Rectal smooth muscle tissue (tissue), 1 donor: ENCODE measurements around the gene AK1.
A peak's percentile ranks its signal among the peaks of the same experiment; 100 is the strongest.

Experiments used
- H3K27ac ChIP-seq: one replicate; pipeline ENCODE4 v1.7.0; 2013; ENCODE audit warnings: low read depth, low read length, inconsistent platforms
- H3K27me3 ChIP-seq: one replicate; pipeline ENCODE4 v1.7.0; 2013; ENCODE audit warnings: low read length; ENCODE audit not compliant: control insufficient read depth, insufficient read depth
- H3K36me3 ChIP-seq: one replicate; pipeline ENCODE4 v1.7.0; 2013; ENCODE audit warnings: low read length; ENCODE audit not compliant: control insufficient read depth, insufficient read depth
- H3K4me1 ChIP-seq: one replicate; pipeline ENCODE4 v1.7.0; 2013; ENCODE audit warnings: low read length; ENCODE audit not compliant: control insufficient read depth, insufficient read depth
- H3K4me3 ChIP-seq: one replicate; pipeline ENCODE4 v1.7.0; 2013; ENCODE audit warnings: low read length
- H3K9ac ChIP-seq: one replicate; pipeline ENCODE4 v1.7.0; 2013; ENCODE audit warnings: low read length

Gene AK1

DNA sequence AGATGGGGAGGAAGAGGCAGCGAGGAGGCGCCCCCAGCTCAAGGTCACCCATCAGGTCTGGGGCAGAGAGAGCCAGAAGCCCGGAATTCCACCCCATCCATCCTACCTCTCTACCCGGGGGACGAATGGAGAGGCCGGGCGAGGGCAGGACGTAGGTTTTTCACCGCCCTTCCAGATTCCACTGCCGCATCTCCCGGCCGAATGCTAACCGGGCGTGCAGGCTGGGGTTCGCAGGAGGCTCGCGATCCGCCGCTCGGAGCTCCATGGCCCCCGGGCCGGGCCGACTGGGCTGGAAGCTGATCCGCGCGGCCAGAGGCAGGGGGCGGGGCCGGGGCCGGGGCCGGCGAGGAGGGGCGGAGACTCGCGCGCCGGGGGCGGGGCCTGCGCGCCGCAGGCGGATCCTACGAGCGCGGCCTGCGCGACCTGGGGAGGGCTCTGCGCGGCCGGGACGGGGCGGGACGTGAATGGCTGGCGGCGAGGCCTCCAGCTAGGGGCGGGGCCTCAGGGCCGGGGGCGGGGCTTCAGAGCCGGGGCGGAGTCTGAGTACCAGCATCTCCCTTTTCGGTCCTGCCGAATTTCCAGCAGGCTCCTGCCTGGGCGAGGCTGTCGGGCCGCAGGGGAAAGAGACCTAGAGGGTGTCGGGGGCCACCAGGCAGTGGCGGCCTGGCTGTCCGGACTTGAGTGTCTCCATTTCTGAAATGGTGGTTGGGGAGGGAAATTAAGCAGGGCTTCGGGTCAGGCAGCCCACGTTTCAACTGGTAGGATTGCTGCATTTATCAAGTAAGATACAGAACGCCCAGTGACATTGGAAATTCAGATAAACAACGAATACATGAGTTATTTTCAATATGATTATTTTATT lies 39.5 kb upstream of the AK1 start, which contains the start of gene ST6GALNAC4:
Gene ST6GALNAC4, minus strand, starts transcription at position 322 of the 862 bp plus-strand sequence. CDS start 622 bp downstream, outside the sequence.
- Histone ChIP-seq H3K27me3 (peaks cover 2% of the 10 kb centered on the region), H3K4me3 (peak within 1 kb of the TSS; percentile 85), H3K27ac (peak within 1 kb of the TSS; percentile 71), H3K9ac (peak within 1 kb of the TSS; percentile 43), H3K4me1 (peaks cover 13% of the 10 kb centered on the region), H3K36me3 (peaks cover 4% of the 10 kb centered on the region)

DNA sequence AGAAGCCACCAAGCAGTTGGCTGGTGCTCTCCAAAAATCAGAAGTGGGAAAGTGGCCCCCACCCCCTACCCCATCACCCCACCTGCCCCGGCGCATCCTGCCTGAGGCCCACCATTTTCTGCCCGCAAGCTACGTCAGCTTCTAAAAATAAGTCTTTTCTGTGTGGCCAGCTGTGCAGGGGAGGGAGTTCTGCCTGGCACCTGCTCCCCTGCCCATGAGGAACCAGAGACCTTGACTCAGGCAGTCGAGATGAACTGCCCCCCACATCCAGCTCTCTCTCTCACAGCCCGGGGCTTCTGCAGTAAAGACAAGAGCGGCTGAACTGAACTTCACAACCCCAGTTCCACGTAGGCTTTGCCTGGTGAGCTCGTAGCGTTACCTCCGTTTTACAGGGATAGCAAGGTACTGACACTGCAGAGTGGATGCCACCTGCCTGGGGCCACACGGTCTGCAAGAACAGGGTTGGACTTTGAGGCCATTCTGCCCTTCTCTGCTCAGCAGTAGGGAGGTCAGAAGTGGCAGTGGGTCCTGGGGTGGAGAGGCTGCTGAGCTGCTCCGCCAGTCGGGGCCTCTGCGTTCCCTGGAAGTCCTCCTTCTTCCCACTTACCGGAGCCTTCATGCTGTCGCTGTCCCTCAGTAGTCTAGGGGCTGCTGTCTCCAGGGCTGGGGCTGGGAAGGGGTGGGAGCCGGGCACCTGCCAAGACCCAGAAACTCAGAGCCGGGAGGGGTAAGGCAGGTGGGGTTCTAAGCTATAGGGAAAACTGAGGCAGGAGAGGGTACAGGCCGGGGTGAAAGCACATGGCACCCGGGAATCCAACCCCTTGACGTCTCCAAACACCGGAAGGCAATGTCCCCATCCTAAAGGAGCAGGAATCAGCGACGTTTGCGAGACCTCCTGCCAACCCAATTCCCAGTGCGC lies 38.6 kb upstream of the AK1 start:
- Histone ChIP-seq H3K9ac (peak overlapping the region; percentile 43), H3K27me3 (no peaks in the 10 kb centered on the region), H3K36me3 (peaks cover 6% of the 10 kb centered on the region), H3K27ac (no peak overlapping the region), H3K4me3 (peak overlapping the region; percentile 85), H3K4me1 (peaks cover 13% of the 10 kb centered on the region)

GRCh38 chr9:127915325-127915752 lies 37.9 kb upstream of the AK1 start:
- H3K36me3 ChIP-seq: peaks cover 9% of the 10 kb centered on the region
- H3K27ac ChIP-seq: no peak overlapping the region
- H3K27me3 ChIP-seq: no peaks in the 10 kb centered on the region
- H3K4me1 ChIP-seq: peaks cover 13% of the 10 kb centered on the region
- H3K4me3 ChIP-seq: no peak overlapping the region
- H3K9ac ChIP-seq: no peak overlapping the region

DNA sequence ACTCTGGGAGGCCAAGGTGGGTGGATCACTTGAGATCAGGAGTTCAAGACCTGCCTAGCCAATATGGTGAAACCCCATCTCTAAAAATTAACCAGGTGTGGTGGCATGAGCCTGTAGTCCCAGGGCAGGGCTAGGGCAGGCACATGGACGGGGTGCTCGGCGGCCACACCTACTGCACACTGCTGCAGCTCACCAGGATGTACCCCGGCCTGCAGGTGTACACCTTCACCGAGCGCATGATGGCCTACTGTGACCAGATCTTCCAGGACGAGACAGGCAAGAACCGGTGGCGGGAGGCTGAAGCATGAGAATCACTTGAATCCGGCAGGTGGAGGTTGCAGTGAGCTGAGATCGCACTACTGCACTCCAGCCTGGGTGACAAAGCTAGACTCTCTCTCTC lies 36.2 kb upstream of the AK1 start:
- Histone ChIP-seq H3K4me1 (peaks cover 13% of the 10 kb centered on the region), H3K27me3 (no peaks in the 10 kb centered on the region), H3K36me3 (peaks cover 9% of the 10 kb centered on the region), H3K4me3 (no peak overlapping the region), H3K27ac (no peak overlapping the region), H3K9ac (no peak overlapping the region)

DNA sequence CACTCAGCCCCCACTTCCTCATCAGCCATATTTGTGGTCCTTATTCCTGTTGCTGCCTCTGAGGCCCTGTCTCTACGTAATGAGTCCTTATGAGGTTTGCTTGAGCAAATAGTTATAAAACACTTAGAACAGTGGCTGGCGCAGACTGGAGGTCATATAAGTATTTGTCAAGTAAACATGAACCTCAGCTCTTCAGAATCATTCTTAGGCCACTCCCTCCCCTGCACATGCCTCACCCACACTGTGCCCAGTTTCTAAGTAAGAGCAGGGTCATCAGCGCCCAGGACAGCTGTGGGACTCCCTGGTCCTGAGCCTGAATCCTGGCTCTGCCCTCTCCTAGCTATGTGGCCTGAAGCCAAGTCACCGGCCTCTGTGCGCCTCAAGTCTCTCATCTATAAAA lies 35.4 kb upstream of the AK1 start:
- Histone ChIP-seq H3K27ac (no peak overlapping the region), H3K36me3 (peaks cover 9% of the 10 kb centered on the region), H3K9ac (no peak overlapping the region), H3K4me3 (no peak overlapping the region), H3K27me3 (no peaks in the 10 kb centered on the region), H3K4me1 (peaks cover 9% of the 10 kb centered on the region)

DNA sequence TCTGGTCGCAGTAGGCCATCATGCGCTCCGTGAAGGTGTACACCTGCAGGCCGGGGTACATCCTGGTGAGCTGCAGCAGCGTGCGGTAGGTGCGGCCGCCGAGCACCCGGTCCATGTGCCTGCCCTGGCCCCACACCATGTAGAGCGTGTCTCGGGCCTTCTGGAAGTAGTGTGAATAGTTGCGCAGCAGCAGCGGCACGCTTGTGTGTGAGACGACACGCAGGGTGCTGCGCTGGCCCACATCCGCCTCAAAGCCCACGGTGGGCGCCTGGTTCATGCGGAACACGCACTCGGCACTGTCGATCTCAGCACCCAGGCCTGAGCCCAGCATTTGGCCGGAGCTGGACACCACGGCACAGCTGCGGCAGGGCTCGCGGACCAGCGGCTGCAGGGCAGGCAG lies 34.8 kb upstream of the AK1 start:
- H3K27ac ChIP-seq: no peak overlapping the region
- no peaks in the 10 kb centered on the region for H3K27me3 ChIP-seq
- peaks cover 5% of the 10 kb centered on the region for H3K4me1 ChIP-seq
- peaks cover 9% of the 10 kb centered on the region for H3K36me3 ChIP-seq
- no peak overlapping the region for H3K4me3 ChIP-seq
- H3K9ac ChIP-seq: no peak overlapping the region

GRCh38 chr9:127910613-127911205 lies 33.2 kb upstream of the AK1 start:
- no peak overlapping the region for H3K4me3 ChIP-seq
- H3K9ac ChIP-seq: no peak overlapping the region
- H3K27ac ChIP-seq: no peak overlapping the region
- peaks cover 9% of the 10 kb centered on the region for H3K36me3 ChIP-seq
- no peaks in the 10 kb centered on the region for H3K4me1 ChIP-seq
- H3K27me3 ChIP-seq: no peaks in the 10 kb centered on the region

DNA sequence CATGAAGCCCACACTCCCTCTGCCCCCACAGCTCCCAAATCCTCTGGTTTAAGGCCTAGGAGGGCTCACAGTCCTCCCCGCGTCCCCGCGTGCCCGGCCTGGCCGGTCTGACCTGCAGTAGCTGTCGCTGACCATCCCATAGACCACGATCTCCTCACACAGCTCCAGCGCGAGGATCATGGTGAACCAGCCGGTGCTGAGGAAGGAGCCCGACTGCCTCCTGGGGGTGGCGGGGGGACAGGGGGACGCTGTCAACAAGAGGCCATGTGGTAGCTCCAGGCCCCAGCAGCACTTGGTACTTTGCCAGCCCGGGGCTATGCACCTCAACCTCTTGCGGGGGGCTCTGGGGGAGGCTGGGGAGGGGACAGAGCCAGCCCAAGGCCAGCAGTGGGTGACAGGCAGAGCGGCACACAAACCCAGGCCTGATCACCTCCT lies 32.4 kb upstream of the AK1 start:
- Histone ChIP-seq H3K36me3 (peaks cover 9% of the 10 kb centered on the region), H3K4me3 (no peak overlapping the region), H3K27me3 (no peaks in the 10 kb centered on the region), H3K9ac (no peak overlapping the region), H3K27ac (no peak overlapping the region), H3K4me1 (no peaks in the 10 kb centered on the region)

DNA sequence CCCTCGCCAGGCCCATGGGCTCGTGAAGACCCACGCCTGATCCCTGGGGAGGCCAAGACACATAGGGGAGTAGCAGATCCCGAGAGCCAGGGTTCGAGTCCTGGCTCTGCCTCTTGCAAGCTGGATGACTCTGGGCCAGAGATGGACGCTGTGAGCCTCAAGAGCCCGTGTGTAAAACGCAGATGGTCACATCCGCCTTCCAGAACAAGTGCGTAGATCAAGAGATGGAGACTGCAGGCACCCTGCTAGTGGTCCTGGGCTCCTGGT lies 31.1 kb upstream of the AK1 start:
- no peak overlapping the region for H3K9ac ChIP-seq
- H3K36me3 ChIP-seq: peaks cover 9% of the 10 kb centered on the region
- no peak overlapping the region for H3K4me3 ChIP-seq
- H3K4me1 ChIP-seq: no peaks in the 10 kb centered on the region
- no peaks in the 10 kb centered on the region for H3K27me3 ChIP-seq
- no peak overlapping the region for H3K27ac ChIP-seq

GRCh38 chr9:127907867-127908659 lies 30.6 kb upstream of the AK1 start:
- H3K4me1 ChIP-seq: no peaks in the 10 kb centered on the region
- H3K27ac ChIP-seq: no peak overlapping the region

DNA sequence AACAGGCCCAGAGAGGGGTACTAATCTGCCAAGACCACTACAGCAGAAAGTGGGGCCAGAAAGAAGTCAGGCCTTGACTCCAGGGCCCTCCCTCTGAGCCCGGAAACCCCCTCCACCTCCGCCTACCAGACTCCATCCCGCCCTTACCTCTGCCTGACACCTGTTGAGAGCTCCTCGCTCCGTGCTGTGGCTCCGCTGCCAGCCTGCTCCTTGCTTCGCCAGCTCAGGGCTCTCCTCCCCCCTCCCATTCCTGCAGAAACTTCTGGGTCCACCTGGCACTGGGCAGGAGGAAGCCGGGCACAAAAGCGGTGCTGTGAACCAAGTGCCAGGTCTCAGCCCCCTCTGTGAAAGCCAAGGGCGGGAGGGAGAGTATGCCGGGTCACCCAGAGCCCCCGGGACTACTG lies 28.3 kb upstream of the AK1 start:
- H3K9ac ChIP-seq: peak overlapping the region; percentile 66
- no peak overlapping the region for H3K27ac ChIP-seq
- H3K36me3 ChIP-seq: no peaks in the 10 kb centered on the region
- H3K4me3 ChIP-seq: peak overlapping the region; percentile 54
- no peaks in the 10 kb centered on the region for H3K27me3 ChIP-seq
- H3K4me1 ChIP-seq: no peaks in the 10 kb centered on the region

More at GRCh38 chr9:127907867-127908659, 30.6 kb upstream of the AK1 start:
- Histone ChIP-seq H3K27me3 (no peaks in the 10 kb centered on the region), H3K9ac (no peak overlapping the region), H3K4me3 (no peak overlapping the region), H3K36me3 (peaks cover 9% of the 10 kb centered on the region)
